Activated T-cell treated with anti-CD3 and anti-CD28 coated beads, Interleukin-2, amount 50 U/mL, for 48 hours (primary cell): ENCODE data around the gene MIER2.
"Not testable (repeated sequence)": the region's sequence is repeated elsewhere in the genome, so short reads cannot be mapped to it uniquely, and the experiment has no call there.

ENCODE experiments used
- DNase-seq, 2 experiments: peaks; one replicate each; pipeline ENCODE4 v3.0.0-alpha.2; 2020

The MIER2 gene

DNA sequence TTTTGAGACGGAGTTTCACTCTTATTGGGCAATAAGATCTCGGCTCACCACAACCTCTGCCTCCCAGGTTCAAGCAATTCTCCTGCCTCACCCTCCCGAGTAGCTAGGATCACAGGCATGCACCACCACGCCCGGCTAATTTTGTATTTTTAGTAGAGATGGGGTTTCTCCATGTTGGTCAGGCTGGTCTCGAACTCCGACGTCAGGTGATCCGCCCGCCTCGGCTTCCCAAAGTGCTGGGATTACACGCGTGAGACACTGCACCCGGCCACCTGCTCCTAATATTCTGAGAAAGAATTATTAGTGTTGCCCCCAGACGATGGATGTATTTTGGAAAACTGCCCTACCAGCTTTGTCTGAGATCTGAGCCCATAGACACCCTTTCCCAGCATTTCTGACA is 10.9 kb upstream of the MIER2 start:
- not testable (repeated sequence) for DNase-seq

- no peak for DNase-seq
Observed at GRCh38 chr19:355134-355533, 10.5 kb upstream of the MIER2 start.

DNA sequence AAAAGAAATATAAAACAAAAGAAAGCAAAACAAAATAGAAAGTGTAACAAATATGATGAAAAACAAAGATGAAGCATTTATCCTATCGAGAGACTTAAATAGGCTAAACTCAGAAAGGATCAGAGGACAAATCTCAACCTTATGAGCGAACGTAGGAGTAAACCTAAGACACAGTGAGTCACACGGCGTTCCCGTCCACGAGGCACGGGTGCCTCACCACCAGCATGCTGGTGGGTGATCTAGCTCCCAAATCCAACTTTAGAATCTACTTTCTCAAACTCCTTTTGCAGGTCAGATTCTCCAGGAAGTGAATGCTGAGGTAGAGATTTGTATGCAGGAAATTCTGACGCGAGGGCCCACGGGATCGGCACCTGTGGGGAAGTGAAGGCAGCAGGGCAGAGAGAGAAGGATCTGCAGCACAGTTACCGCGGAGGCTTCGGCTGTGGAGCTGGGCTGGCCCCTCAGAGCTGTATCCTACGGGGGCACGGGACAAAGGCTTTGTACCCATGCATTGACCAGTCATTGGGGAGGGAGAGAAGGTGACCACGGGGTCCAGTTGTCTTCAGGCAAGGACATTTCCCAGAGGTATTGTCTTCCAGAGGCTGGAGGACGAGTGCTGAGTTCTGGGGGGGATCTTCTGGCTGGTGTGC is 7.5 kb upstream of the MIER2 start:
- no peak for DNase-seq

- no peak for DNase-seq
Observed at GRCh38 chr19:347946-348861, 3.6 kb upstream of the MIER2 start.

- DNase-seq, result no peak
Observed at GRCh38 chr19:345320-345879, 804 bp upstream of the MIER2 start.

GRCh38 chr19:343941-344624 is 513 bp downstream of the MIER2 start:
- peak; percentile 48 to 50 for DNase-seq

GRCh38 chr19:343451-343931 is 1.1 kb downstream of the MIER2 start:
- DNase-seq, result no peak

GRCh38 chr19:342801-343421 is 1.7 kb downstream of the MIER2 start:
- DNase-seq, result no peak

GRCh38 chr19:342128-342455 is 2.5 kb downstream of the MIER2 start:
- DNase-seq, result no peak

GRCh38 chr19:341386-342127 is 3.0 kb downstream of the MIER2 start:
- no peak for DNase-seq

GRCh38 chr19:340620-341385 is 3.8 kb downstream of the MIER2 start:
- no peak for DNase-seq

GRCh38 chr19:339262-339887 is 5.2 kb downstream of the MIER2 start:
- no peak for DNase-seq

- no peak for DNase-seq
Observed at GRCh38 chr19:338421-338820, 6.2 kb downstream of the MIER2 start.

GRCh38 chr19:336067-336614 is 8.5 kb downstream of the MIER2 start:
- no peak for DNase-seq

- no peak for DNase-seq
Observed at GRCh38 chr19:335486-336066, 9.0 kb downstream of the MIER2 start.

GRCh38 chr19:335072-335471 is 9.5 kb downstream of the MIER2 start:
- DNase-seq, result no peak

DNA sequence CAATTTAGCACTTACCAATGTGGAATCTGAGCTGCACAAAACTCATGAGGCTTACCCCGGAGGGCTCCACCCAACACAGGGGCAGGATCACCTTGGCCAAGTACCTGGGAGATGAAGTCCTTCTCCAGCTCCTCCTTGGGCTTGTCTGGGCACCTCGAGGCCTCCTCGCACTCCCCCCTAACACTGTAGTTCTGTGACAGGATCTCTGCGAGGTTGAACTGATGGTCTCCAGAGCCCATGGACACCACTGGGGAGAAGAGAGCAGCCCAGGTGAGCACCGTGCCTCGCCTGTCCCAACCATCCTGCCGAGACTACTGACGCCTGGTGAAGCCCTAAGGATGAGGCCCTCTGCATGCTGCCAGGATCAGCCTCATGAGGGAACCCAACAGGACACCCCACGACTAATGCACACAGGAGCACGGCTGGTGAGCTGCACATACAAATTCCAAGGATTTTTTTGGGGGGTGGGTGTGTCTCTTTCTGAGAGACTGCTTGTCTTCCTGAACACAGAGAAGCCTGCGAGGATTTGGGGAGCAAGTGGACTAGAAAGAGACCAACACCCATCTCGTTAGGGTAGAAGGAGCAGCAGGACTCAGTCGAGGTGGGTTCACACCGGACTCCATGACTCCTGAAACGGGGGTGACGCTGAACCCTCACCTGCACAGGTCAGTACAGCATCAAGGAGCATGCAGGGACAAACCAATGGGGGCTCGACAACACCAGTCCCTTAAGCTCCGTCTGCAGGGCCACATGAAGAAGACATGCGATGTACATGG is 10.1 kb downstream of the MIER2 start:
- DNase-seq, result no peak

DNA sequence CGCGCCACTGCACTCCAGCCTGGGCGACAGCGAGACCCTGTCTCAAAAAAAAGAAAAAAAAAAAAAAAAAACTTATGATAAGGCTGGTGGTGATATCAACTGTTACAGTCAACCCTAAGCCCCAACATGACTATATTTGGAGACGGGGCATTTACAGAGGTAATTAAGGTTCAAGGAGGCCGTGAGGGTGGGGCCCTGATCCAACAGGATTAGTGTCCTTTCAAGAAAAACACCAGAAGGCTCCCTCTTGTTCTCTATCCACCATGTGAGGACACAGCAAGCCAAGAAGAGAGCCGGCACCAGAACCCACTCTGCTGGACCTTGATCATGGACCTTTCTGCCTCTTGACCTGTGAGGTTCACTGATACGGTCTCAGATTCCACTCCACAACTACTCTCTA is 14.1 kb downstream of the MIER2 start:
- no peak for DNase-seq

GRCh38 chr19:329876-330275 is 14.7 kb downstream of the MIER2 start:
- no peak for DNase-seq
